HG03575 (cell line): ENCODE measurements around the gene NTN5.

Experiments used
- ATAC-seq: cut with Tn5 transposase; IDR thresholded peaks from one replicate; pipeline ENCODE4 v1.9.1; 2021; ENCODE audit not compliant: unreplicated experiment, insufficient number of reproducible peaks, low FRiP score; ENCODE audit errors: extremely low read depth

The NTN5 gene

GRCh38 chr19:48650974-48651682, 21.7 kb downstream of the NTN5 start:
- no peak for ATAC-seq

- ATAC-seq, result no peak
Observed at GRCh38 chr19:48648134-48648533, 24.7 kb downstream of the NTN5 start.

- ATAC-seq, result no peak
Observed at GRCh38 chr19:48646722-48647216, 26.0 kb downstream of the NTN5 start.

- no peak for ATAC-seq
Observed at GRCh38 chr19:48646001-48646721, 26.7 kb downstream of the NTN5 start, which contains the start of gene CA11. TSS of gene CA11 (minus strand) at chr19:48646187. CDS start at chr19:48645632, 555 bp downstream.

GRCh38 chr19:48645620-48646000, 27.2 kb downstream of the NTN5 start:
- ATAC-seq, result no peak

GRCh38 chr19:48644839-48645619, 27.8 kb downstream of the NTN5 start:
- ATAC-seq, result no peak

- no peak for ATAC-seq
Observed at GRCh38 chr19:48644355-48644754, 28.5 kb downstream of the NTN5 start.

- ATAC-seq, result no peak
Observed at GRCh38 chr19:48642862-48643261, 30.0 kb downstream of the NTN5 start.

- ATAC-seq, result no peak
Observed at GRCh38 chr19:48641850-48642249, 31.0 kb downstream of the NTN5 start.

GRCh38 chr19:48639483-48640375, 33.1 kb downstream of the NTN5 start:
- no peak for ATAC-seq

- no peak for ATAC-seq
Observed at GRCh38 chr19:48638831-48639381, 33.9 kb downstream of the NTN5 start.

GRCh38 chr19:48637948-48638830, 34.6 kb downstream of the NTN5 start:
- no peak for ATAC-seq

- ATAC-seq, result no peak
Observed at GRCh38 chr19:48637449-48637947, 35.3 kb downstream of the NTN5 start.

GRCh38 chr19:48636859-48637448, 35.9 kb downstream of the NTN5 start, which contains the start of gene DBP:
TSS of gene DBP (minus strand) at chr19:48637379. CDS start at chr19:48636994, 385 bp downstream.
- no peak for ATAC-seq

- ATAC-seq, result no peak
Observed at GRCh38 chr19:48635966-48636858, 36.6 kb downstream of the NTN5 start.
